ENCODE results near the gene NLRP1. TPM values are rescaled to one million over a fixed set of nuclear protein-coding genes. Genes with fewer than 3 reads are reported as not detected.
A peak's percentile ranks its signal among the peaks of the same experiment; 100 is the strongest.

The NLRP1 gene
- total RNA-seq, 4 donors from 2014 or later, result 10.4 to 33.4 (median 14.3) TPM

DNA sequence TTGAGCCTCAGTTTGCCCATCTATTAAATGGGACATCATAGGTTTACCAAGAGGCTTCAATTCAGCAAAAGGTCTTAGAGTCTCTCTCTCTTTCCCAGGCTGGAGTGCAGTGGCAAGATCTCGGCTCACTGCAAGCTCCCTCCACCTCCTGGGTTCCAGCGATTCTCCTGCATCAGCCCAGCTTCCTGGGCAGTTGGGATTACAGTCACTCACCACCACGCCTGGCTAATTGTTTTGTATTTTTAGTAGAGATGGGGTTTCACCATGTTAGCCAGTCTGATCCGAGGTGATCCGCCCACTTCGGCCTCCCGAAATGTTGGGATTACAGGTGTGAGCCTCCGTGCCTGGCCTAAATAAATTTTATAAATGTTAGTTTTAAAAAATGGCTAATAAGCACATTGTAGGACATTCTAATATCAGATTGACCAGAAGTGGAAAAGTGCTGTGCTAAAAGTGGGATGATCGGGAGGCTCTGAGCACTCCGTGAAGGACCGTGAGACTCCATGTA, 1.0 kb upstream of the NLRP1 start:
- 75 to 76% methylated on average over 10 to 11 of the region's 11 CpGs for WGBS, 2 donors
- H3K9me3 ChIP-seq, result no peaks in the 10 kb centered on the region
- DNase-seq, result no peak
- H3K4me1 ChIP-seq, result peaks cover 31 to 57% (median 36%) of the 10 kb centered on the region in 3 donors
- H3K36me3 ChIP-seq, result peaks cover 0 to 16% (median 0%) of the 10 kb centered on the region in 3 donors
- TF ChIP-seq, protein P1, sequence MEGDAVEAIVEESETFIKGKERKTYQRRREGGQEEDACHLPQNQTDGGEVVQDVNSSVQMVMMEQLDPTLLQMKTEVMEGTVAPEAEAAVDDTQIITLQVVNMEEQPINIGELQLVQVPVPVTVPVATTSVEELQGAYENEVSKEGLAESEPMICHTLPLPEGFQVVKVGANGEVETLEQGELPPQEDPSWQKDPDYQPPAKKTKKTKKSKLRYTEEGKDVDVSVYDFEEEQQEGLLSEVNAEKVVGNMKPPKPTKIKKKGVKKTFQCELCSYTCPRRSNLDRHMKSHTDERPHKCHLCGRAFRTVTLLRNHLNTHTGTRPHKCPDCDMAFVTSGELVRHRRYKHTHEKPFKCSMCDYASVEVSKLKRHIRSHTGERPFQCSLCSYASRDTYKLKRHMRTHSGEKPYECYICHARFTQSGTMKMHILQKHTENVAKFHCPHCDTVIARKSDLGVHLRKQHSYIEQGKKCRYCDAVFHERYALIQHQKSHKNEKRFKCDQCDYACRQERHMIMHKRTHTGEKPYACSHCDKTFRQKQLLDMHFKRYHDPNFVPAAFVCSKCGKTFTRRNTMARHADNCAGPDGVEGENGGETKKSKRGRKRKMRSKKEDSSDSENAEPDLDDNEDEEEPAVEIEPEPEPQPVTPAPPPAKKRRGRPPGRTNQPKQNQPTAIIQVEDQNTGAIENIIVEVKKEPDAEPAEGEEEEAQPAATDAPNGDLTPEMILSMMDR (IDR thresholded peaks at IDR 0.05), result no peak
- TF ChIP-seq POLR2A (IDR thresholded peaks at IDR 0.05), result no peak
- H3K27me3 ChIP-seq, result no peaks in the 10 kb centered on the region
- H3K4me3 ChIP-seq, result no peak overlapping the region
- intact Hi-C loops (cut with DNase I), result loop anchor here (5.0 kb wide), 1 partner anchor 837 kb away; no protein-coding TSS in a partner anchor
- H3K27ac ChIP-seq, result peak overlapping the region; percentile 87 to 95 (median 92)

DNA sequence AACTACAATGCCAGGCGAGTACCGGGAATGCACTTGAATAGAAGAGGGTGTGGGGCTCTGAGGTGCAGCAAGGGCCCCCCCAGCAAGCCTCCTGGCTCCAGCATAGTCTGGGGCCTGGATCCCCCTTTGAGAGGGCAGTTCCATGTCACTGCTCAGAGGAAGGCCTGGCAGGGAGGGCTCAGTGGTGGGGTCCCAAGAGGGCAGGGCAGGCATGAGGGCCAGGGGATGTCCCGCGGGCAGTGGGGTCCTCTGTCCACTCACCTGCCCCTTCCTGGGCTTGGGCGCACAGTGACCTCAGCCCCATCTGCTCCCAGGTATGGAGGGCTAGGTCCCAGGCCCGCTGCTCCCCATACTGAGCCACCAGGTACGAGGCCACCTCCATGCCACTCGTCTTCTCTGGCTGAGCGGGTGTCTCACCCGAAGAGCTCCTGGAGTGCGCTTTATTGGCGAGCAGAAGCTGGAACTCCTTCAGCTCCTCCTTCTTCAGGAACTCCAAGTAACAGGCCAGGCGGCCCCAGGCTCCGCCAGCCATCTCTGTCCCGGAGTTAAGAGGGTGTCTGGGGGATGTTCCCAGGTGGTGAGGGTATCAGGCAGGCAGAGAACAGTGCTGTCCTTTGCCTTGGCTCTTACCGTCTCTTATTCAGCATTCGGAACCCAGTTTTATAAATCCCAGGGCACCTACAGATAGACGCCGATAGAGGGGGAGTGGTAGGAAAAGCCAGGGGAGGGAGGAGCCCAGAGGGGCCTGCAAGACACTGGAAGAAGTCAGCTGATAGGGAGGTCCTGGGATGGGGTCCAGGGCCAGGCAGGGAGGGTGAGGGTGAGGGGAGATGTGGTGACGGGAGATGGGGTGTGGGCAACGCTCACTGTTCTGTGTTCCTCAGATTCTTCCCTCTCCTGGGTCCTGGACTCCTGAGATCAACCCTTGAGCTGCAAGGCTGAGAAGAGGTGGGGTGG, 605 bp downstream of the NLRP1 start:
- Histone ChIP-seq H3K27me3 (no peaks in the 10 kb centered on the region), H3K36me3 (peaks cover 0 to 29% (median 0%) of the 10 kb centered on the region in 3 donors), H3K27ac (peak overlapping the region; percentile 87 to 95 (median 92)), H3K4me1 (peaks cover 31 to 57% (median 36%) of the 10 kb centered on the region in 3 donors), H3K9me3 (no peaks in the 10 kb centered on the region), H3K4me3 (peak overlapping the region; percentile 40 to 69 (median 53))
- intact Hi-C loops (cut with DNase I), result no loop called here
- no peak for DNase-seq
- WGBS, 2 donors, result 29 to 48% methylated on average over 7 to 17 of the region's 21 CpGs
- no peak for TF ChIP-seq POLR2A (IDR thresholded peaks at IDR 0.05)
- TF ChIP-seq, protein P1 (IDR thresholded peaks at IDR 0.05), result peak in 1 of 6 experiments; percentile 26

DNA sequence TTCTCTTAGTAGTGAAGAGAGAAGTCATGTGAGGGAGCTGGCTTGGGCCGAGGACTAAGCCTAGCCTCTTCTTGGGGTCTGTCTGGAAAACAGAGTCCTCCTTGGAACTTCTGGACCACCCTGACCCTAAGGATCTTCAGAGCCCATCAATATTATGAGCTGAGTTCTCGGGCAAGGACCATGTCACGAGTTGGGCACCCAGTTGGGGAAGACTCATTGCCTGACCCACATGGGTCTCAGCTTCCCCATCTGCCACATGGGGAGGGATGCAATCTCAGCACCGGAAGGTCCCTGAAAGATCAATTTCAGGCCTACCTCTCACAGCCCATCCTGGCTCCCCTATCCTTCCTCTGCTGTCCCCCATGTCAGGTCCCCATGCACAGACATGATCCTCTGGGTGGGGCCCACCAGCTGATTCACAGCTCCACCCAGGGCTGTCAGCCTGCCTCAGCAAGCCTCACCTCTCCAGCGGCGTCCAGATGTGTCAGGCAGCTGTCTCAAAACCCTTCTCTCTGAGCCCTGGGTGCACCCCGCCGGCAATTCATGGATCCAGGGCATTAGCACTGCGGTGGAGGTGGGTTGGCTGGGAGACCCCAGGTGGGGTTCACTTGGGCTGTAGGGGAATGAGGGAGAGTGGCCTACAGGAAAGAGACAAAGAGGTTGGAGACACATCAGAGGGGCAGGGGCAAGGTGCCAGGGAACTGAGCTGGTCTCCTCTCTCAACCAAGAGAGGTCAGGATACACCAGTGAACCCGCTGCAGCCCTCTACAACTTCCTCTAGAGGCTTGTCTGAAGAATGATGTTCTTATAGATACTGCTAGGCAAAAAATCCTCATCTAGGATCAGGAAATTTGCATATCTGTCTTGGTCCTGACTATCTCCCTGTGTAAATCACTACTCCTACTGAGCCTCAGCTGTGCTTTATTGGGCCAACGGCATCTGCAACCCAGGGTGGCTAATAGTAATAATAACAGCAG, 1.8 kb downstream of the NLRP1 start:
- TF ChIP-seq POLR2A (IDR thresholded peaks at IDR 0.05), result no peak
- TF ChIP-seq, protein P1 (IDR thresholded peaks at IDR 0.05), result no peak
- intact Hi-C loops (cut with DNase I), result no loop called here
- no peaks in the 10 kb centered on the region for H3K27me3 ChIP-seq
- peak overlapping the region in 2 of 4 donors; percentile 57 to 69 for H3K4me3 ChIP-seq
- peaks cover 31 to 57% (median 36%) of the 10 kb centered on the region in 3 donors for H3K4me1 ChIP-seq
- no peak for DNase-seq
- H3K36me3 ChIP-seq, result peaks cover 0 to 35% (median 0%) of the 10 kb centered on the region in 3 donors
- H3K27ac ChIP-seq, result peak overlapping the region in 3 of 4 donors; percentile 92 to 95 (median 92)
- H3K9me3 ChIP-seq, result no peaks in the 10 kb centered on the region
- 59% methylated on average over 4 to 10 of the region's 11 CpGs for WGBS, 2 donors

DNA sequence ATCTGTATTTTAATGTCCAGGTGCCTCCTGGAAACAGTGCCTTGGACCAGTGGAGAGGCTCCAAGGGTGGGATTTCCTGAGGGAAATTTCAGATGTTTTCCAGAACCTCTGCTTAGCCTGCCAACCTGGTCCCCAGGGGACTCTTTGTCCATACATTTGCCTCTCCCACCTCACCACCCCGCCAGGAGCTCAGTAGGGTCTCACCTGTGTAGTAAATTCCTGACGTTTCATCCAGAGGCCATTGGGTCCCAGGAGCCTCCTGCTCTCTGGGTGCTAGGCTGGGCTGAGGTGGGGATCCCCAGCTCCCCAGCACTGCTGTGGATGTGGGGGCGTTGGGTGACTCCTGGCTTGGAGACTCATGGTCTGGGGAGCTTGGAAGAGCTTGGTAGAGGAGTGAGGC, 2.7 kb downstream of the NLRP1 start:
- WGBS, 2 donors, result 70% methylated on average over 3 of the region's 3 CpGs; no CpG with 5 or more reads in 1 of the 2 donors
- TF ChIP-seq, protein P1 (IDR thresholded peaks at IDR 0.05), result no peak
- TF ChIP-seq POLR2A (IDR thresholded peaks at IDR 0.05), result no peak
- Histone ChIP-seq H3K4me1 (peaks cover 31 to 51% (median 36%) of the 10 kb centered on the region in 3 donors), H3K36me3 (peaks cover 0 to 43% (median 0%) of the 10 kb centered on the region in 3 donors), H3K4me3 (no peak overlapping the region), H3K27me3 (no peaks in the 10 kb centered on the region), H3K27ac (no peak overlapping the region), H3K9me3 (no peaks in the 10 kb centered on the region)
- intact Hi-C loops (cut with DNase I), result no loop called here
- DNase-seq, result no peak
